Amygdala (tissue), 56 donors: ENCODE results near the gene NOTUM.

Source experiments
- DNase-seq, 56 donors: peaks; one replicate each; lab custom pipeline; 2025; lab: John Stamatoyannopoulos, UW

NOTUM gene

GRCh38 chr17:81980122-81980521 lies 19.1 kb upstream of the NOTUM start:
- DNase-seq, result no peak

DNA sequence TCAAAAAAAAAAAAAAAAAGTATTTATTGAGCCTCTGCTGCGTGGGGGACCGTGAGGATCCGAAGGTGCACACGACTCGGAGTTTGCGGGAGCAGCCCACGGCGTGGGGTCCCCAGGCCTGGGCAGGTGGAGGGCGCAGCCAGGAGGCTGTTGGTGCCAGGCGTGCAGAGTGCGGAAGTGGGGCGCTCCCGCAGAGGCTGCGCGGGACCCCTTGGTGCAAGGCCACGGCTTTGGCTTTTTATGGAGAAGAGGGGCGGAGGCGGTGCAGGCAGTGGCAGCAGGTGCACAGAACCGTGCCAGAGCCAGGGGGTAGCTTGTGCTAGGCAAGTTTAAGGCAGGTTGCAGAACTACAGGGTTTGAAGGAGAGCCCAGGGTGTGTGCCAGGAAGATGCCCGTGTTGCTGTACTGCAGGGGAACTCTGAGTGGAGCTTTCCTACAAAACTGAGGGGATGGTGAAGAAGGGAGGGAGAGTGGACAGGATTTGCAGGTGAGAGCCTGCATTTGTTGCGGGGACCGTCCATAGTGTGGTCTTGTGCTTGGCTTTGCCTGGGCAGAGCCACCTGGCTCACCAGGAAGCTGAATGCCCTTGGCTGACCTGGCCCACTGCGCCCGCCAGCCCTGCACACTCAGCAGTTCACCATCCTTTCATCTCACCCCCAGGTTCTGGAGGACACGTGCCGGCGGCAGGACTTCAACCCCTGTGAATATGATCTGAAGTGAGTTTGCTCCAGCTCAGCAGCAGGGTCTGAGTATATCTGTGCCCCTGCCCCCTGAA lies 17.7 kb upstream of the NOTUM start:
- DNase-seq, result no peak

- peak in 54 of 56 donors; percentile 40 to 91 (median 77) for DNase-seq
Observed at GRCh38 chr17:81977211-81977808, 16.3 kb upstream of the NOTUM start, which contains the start of gene ASPSCR1. TSS of gene ASPSCR1 (plus strand) at chr17:81977629. CDS start at chr17:81977647, 18 bp downstream.

GRCh38 chr17:81976332-81977210 lies 15.6 kb upstream of the NOTUM start:
- DNase-seq, result no peak

- no peak for DNase-seq
Observed at GRCh38 chr17:81973432-81973831, 12.4 kb upstream of the NOTUM start.

DNA sequence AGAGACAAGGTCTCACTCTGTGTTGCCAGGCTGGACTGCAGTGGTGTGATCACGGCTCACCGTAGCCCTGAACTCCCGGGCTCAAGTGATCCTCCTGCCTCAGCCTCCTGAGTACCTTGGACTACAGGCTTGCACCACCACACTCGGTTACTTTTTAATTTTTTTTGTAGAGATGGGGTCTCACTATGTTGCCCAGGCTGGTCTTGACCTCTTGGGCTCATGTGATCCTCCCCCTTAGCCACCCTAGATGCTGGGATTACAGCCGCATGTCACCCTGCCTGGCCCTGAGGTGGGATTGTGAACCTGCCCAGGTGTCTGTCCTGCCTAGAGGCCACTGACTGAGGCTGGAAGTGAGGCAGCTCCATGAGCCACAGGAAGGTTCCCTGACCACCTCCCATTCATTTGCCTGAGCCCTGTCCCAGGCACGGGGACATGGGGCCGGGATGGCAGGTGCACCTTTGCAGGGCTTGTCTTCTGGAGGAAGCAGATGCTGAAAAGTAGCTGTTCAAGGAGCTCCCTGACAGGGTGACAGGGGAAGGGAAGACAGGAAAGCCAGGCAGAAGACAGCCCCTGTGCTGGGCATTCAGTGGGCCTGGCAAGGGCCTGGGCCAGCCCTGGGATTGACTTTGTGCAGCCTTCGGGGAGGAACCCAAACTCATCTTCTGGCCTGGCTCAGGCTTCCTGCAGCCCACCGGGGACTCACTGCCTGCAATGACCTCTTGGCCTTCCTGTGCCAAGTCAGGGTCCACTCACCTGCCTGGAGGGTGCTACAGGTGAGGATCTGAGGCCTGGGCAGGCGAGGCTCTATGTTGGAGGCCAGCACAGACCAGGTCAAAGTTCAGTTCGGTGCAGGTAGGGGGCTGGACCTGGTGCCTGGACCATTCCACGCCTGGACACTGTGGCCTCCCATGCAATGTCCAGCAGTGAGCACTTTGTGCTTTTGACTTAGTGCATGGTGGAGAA lies 8.1 kb upstream of the NOTUM start:
- no peak for DNase-seq

DNA sequence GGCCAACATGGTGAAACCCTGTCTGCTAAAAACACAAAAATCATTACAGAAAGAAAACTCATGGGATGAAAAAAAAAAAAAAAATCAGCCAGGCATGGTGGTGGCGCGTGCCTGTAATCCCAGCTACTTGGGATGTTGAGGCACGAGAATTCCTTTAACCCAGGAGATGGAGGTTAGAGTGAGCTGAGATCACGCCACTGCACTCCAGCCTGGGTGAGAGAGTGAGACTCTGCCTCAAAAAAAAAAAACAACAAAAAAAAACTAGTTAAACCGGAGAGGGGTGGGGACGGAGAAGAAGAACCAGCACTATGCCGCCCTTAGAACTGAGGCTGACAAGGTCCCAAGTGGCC lies 7.4 kb upstream of the NOTUM start:
- no peak for DNase-seq

DNA sequence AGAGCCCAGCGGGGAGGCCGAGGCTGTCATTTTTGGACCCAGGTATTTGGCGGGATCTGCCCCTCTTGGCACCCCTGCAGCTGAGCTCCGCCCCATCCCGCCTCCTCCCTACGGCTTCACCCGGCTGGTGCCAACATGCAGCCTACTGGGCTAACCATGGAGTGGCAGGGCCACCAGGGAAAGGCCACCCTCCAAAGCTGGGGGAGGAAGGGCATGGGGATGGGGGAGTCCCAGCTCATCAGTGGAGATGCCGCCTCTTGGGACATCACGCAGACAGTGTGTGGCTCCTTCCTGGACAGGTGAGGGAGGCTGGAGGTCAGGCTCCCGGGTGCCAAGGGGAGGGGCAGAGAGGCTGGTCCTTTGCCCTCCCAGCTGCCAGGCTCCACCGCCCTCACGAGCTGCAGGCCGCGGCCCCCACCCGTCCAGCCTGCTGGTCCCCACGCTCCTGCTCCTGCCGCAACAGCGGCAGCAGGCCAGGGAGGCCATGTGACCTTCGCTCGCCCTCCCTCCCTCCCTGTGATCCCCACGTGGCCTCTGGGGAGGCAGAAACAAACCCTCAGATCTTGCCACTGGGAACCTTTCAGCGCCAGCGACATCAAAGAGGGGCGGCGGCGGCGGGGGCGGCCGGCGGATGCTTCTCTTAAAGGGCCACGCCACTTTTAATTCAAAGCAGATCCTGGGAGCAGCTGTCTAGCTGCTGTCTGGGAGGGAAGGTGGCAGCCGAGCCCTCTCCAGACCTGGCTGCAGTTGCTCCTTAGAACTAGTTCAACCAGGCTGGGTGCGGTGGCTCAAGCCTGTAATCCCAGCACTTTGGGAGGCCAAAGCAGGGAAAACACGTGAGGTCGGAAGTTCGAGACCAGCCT lies 6.8 kb upstream of the NOTUM start:
- DNase-seq, result peak in 55 of 56 donors; percentile 20 to 91 (median 79)

- no peak for DNase-seq
Observed at GRCh38 chr17:81967244-81967532, 6.2 kb upstream of the NOTUM start.

DNA sequence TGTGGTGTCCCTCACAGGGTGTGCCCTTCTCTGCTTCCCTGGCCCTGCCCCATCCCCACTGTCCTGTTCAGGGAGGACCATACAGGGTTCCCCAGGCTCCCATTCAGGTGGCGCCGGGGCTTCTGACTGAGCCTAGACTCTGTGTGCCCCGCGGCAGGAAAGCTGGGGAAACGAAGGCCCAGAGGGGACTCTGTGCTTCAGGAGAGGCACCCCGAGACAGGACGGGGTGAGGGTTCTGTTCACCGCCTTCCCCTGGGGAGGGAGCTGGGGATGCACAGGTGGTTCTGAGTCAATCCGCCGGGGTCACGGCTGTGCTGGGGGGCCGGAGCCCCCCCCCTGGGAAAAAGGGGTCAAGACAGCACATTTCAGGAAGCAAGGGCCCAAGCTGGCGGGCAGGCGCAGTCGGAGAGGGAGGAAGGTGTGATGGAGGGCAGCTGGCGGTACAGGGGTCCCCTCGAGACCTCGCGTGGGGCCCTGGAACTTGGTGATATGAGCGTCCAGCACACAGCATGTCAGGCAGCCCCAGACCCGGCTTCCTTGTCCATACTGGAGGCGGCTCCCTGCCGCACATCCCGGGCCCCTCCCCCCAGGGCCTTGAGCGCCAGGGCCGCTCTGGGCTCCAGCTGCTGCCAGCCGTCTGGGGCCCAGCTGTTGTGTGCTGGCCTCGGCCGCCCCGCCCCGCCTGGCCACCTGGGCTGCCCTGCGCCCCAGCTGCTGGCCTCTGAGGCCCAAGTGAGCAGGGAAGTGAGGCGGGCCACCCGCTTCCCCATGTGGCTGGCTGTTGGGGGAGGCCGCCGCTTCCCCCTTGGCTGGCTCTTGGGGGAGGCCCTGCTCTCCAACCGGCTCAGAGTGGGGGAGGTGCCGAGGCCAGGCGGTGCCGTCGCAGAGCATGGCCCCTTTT lies 5.6 kb upstream of the NOTUM start:
- peak in 26 of 56 donors; percentile 7 to 62 (median 28) for DNase-seq

DNA sequence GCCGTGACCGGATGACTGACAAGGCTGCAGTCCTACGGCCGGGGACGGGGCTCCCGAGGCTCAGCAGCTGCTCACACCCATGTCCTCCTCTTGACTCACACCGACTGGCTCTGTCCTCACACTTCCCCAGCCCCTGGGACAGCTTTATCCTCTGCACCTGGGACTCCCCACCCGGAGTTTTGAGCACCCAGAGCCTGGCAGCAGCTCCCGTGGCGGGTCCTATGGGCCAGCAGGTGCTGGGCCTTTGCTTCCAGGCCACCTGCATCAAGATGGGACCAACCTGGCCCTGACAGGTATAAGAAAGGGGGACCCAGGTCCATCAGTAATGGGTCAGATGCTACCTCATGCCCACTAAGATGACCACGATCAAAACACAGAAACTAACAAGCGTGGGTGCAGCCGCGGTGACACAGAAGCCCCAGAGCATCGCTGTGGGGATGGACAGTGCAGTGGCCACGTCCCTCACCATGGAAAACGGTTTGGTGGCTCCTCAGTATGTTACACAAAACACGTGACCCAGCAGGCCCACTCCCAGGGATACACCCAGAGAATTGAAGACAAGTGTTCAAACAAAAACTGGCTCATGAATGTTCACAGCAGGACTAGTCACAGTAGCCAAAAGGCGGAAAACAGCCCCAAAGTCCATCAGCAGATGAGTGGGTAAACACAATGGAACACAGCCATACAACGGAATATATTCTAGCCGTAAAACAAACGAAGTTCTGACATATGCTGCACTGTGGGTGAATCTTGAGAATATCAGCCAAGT lies 3.3 kb upstream of the NOTUM start:
- DNase-seq, result no peak

- no peak for DNase-seq
Observed at GRCh38 chr17:81962499-81963441, 1.8 kb upstream of the NOTUM start.

GRCh38 chr17:81961521-81962498 lies 823 bp upstream of the NOTUM start:
- DNase-seq, result no peak

- no peak for DNase-seq
Observed at GRCh38 chr17:81960130-81960958, 643 bp downstream of the NOTUM start.
